GM18870 (cell line): ENCODE data around the gene SORBS2.

Experiments
- ATAC-seq: cut with Tn5 transposase; IDR thresholded peaks from one replicate; pipeline ENCODE4 v1.9.1; 2021; ENCODE audit warnings: moderate library complexity; ENCODE audit not compliant: unreplicated experiment

The SORBS2 gene

DNA sequence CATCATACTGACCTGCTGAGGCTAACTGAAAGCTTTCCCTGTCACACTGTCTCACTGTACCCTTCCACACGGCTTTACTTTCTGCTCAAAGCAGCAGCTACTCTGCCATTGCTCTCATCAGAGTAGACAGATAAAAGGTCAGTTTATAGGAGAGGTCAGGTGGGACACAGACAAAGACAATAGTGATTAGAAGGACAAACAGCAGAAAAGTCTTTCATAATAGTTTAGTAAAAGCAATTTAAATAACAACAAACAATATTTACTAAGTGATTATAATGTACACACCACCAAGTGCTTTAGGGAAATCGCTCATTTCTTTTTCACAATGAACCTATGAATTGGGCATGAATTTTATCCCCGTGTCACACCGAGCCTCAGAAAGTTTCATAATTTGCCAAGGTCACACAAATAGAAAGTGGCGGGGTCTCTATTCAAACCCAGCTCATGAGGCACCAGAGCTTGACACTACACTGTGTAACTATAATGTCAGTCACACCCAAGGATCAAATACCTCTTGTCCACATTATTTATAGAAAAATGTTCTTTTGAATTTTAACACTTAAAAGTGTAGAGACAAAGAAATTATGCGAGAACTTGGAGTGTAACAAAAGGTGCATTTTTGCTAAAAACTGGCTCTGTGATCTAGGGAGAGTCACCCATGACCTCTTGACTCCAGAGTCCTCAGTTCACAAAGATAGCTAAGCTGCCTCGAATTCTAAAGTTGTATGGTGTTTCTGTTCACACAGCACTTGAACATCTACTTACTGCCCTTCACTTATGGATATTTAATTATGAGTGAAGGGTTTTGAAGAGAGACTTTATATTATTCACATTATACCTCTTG lies 24.5 kb upstream of the SORBS2 start:
- ATAC-seq = no peak

DNA sequence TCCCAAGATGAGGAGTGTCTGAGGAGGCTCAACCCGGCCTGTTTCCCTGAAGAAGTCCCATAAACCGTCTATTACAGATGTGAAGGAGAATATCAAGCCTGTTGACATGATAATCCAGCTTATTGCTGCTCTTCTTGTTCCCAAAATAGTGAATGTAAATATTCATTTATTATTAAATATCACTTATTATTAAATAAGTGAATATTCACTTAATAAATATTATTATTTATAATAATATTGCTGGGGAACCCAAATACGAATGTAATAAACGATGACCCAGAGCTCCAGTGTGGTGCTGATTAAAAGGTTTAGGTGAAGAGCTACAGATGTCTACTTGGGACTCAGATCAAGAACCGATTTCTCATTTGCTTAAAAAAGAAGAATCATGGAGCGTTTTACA lies 23.8 kb upstream of the SORBS2 start:
- no peak for ATAC-seq

DNA sequence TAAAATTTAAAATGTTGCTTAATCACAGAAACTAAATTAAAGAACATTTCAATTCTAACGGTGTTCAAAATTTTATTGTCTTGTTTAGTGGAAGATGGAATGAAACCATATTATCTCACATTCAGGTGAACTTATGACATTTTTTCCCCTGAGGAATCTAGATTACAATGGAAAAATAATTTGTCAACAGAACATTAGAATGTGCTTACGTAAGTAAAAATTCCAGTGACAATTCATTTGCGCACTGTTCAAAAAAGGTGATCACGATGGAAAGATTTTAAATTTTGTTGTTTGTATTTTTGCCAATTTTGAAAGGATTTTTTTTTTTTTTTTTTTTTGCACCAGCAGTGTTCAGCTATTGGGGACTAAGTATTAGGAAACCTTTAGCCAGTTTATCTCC lies 23.3 kb upstream of the SORBS2 start:
- ATAC-seq = no peak

DNA sequence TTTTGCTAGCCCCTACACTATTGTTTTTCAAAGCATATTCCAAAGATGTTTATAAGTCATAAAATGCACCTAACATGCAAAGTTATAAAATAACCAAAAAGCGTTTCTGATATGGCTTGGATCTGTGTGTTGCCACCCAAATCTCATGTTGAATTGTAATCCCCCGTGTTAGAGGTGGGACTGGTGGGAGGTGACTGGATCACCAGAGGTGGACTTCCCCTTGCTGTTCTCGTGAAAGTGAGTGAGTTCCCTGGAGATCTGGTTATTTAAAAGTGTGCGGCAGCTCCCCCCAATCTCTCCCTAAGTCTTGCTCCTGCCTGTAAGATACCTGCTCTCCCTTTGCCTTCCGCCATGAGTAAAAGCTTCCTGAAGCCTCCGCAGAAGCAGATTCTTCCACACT lies 22.8 kb upstream of the SORBS2 start:
- ATAC-seq = no peak

DNA sequence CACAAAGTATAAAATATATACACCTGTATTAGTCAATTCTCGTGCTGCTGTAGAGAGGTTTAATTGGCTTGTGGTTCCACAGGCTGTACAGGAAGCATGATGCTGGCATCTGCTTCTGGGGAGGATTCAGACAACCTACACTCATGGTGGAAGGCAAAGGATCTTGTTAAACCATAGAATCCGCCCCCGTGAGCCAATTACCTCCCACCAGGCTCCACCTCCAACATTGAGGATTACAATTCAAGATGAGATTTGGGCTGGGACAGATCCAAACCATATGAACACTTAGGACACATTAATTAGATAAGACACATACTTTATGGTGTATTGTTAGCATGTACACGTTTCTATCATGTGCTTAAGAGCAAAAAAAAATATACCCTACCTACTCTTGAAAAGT lies 22.1 kb upstream of the SORBS2 start:
- ATAC-seq = no peak

DNA sequence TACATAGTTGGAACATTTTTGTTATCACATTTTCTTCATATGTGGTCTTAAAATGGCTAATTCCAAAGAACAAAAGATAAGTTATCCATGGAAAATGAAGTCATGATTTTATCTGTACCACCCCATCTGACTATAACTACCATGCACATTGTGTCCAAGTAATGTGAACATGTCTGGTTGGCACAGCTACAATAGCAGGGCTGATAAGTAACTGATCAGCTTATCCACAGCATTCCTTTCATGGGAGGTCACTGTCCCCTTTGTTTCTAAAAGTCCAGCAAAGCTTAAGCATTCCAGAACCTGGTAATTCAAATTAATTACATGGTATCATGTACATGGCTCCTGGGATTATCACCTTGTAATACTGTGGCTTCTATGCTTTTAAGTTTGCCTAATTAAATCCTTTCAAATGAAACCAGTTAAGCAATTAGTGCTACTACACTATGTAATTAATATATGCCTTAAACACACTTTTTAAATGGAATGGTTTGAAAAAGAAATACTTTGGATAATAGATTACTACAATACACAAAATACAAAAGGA lies 21.1 kb upstream of the SORBS2 start:
- no peak for ATAC-seq

DNA sequence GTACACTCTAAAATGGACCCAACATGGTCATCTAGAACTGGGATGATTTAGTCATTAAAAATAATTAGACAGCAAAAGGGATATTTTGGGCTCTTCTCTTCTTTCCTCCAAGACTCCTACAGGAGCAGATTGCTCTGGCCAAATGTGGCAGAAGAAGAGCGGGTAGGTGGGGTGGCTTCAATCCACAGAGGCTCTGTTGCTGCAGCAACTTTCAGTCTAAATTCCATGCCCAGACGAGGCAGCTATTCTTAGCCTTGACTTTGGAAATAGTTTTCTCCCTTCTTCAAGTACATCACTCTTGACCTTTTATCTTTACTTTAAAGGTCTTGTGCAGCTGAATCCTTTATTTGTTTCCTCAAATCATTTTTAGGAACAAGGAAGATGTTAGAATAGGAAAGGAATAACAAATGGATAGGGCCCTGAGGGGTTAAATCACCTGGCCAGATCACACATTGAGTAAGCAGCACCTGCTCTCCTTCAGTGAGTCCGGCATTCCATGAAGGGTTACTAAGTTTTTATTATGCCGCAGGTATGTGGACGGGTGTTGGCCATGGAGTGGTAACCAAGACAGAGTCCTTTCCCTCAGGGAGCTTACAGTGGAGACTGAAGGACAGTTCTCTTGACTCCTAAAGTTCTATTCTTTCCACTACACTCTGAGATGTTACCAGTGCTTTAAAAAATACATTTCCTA lies 19.3 kb upstream of the SORBS2 start:
- ATAC-seq = no peak

DNA sequence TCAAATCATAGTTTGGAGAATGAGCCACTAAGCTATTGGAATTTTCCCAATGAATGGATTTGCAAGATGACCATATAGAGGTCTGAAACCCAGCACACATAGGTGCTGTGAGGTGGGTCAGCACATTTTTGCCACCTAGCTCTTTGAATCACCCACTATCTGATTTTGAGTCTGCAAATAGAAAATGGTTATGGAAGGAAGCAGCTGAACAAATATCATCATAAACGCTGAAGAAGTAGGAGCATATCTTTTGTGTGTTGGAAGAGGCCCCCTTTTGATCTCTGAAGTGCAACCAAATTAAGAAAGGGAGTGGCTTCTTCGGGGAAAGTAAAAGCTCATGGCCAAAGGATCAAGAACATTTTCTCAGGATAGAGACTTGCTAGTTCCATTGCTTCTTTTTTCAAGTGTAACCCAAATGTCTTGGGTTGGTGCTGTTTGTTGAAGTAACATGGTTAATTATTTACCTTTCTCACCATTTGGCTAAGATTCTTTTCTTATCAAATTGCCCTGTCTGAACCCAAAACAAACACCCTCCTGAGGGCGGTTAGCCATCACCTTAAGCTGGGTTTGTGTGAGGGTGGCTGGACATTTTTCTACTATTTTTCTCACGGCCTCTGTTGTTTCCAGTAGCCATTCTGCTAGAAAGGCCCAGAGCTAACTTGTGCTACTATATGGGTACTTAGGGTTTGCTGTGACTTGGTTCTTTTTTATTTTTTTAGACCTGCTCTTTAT lies 18.4 kb upstream of the SORBS2 start:
- no peak for ATAC-seq

DNA sequence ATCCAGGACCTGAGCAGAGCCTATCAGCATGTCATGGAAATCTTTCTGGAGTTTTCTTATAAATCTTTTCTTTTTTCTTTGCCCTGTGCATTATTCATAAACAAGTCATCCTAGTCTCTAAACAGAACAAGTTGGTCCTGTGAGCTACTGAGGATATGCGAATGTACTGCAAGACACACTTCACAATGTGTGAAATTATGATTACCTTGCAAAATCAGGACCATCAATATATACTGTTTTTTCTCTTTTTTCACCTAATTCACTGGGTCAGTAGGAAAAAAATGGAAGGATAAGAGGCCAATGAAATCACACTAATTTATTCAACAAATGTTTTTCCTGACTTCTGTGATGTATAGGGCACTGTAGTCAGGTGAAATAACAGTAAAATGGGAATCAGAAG lies 14.4 kb upstream of the SORBS2 start:
- no peak for ATAC-seq

DNA sequence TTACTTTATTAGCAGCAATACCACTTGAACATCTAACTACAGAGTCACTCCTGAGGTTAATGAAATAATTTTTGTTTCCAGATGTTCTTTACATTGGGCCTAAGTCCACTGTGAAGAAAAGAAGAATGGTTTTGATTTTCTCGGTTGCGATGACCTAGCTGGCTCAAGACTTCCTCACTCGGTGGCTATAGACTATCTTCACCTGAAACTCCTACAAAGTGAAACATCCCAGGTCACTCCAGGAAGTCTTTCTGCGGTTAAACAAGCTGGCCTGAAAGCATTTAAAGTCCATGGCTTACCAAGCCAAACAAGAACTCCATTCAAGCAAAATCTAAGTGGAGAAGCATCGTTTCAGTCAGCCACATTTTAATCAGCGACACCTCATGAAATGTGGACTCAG lies 13.7 kb upstream of the SORBS2 start:
- no peak for ATAC-seq

DNA sequence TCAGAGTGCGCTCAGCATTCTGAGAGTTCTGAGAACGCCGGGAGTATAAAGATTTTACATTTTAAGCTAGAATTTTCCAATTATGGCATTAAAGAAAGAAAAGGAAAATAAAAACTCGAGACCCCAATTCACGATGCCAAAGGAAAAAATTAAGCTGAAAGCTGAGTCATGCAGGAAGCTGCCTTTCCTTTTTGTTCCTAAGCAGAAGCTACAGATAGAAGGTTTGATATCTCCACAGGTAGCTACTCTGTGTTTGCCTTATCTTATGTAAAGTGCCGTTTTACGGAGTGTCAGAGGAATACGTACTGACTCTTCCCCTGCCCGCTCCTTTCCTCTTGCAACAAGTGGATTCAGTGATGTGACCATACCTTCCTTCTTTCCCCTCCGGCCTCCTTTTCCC lies 10.8 kb upstream of the SORBS2 start:
- ATAC-seq = no peak

DNA sequence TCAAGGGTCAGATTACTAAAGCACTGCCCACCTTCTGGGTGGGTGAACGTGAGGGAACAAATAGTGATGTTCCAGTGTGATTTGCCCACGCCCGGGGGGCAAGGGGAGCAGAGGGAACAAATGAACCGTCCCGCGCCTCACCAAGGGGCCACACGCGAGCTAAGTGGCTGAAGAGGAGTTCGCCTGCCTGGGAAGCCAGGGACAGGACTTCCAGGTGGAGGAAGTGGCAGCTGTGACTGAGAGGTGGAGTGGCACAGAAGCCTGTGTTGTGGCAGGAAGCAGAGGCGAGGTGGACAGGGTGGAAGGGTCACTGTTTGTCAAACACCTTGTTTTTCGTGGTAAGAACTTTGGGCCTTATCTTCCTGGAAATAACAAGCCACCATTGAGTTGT lies 9.0 kb upstream of the SORBS2 start:
- no peak for ATAC-seq

DNA sequence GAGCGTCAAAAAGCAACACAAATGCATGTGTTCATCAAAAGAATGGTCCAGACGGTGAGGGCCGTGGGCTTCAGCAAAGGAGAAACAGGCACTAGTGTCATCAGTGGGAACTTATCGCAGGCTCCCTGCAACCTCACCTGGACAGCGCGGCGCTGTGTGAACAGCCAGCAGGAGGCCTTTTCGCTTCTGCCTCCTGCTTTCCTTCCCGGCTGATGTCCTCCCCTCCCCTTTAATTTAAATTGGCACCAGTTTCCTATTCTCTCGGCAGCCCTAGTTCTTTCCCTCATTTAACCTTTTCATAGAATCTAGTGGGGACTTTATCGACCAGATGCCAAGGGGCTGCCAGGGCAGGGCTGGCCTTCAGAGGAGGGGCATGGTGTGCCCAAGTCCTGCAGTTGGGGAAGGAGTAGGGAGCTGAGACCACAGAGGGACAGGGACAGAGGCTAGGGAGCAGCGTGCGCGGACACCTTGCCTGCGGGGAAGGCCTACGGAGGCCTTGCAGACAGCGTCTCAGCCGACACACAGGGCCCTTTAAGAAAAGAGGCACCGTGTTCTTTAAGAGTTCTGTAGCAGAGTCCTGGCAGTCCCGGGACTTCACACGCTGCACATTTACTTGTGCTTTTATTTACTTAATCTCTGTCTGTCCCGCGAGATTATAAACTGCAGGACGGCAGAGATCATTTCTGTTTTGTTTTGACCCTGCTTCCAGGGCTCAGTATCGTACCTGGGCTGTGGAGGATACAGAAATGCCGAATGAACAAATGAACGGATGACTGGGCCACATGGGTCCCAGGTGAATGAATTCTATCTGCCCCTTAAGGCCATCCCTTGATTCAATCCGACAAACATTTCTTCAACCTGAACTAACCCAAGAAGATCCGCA lies 8.4 kb upstream of the SORBS2 start:
- no peak for ATAC-seq

DNA sequence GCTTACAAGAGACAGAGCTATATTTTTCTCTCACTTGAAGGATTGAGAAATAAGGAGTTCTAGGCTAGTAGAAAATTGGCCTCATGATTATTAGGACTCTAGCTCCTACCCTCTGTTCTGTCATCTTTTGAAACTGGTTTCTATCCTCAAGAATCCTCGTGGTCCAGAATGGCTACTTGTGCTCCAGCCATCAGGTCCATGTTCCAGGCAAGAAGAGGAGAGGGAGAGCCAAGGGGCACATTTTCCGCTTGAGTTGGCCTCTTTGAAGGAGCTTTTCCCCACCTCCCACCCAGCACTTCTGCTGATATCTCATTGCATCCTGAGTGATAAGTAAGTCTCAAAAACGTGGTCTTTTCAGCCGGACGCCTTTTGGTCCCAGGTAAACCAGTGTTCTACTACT lies 7.2 kb upstream of the SORBS2 start:
- ATAC-seq = no peak

DNA sequence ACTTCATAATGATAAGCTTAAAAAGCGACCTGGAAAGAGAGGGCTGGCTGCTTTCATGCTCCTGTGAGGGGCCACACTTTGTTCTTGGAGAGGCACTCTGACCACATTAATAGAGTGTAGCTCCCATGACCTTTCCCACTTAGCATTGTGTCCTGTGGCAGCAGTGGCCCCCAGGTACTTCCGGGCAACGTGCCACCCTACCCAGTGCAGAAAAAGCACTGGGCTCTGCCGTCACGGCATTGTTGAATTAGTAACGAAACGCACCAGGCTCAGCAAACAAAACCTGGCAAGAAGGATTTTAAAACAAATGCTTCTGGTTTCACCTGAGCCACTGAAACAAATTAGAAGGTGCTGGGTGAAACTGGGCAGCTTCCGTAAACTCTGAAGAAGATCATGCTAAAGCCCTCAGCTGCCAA lies 5.4 kb upstream of the SORBS2 start:
- ATAC-seq = no peak

DNA sequence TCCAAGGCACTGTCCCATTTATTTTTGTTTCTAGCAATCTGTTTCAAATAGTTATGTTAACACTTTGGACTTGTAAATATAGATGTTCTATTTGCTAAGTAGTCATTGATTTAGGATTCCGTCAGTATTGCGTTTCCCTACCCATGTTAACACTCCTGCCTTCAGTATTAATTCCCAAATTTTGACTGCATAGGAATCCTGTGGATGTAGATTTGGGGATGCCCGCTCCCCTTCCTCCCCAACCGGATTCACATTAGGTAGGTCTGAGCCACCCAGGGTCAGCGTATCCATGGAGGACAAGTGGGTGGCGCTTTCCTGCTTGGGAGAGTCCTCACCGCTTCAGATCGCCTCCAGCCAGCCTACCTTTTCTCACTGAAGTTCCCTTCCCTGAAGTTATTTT lies 1.1 kb upstream of the SORBS2 start:
- ATAC-seq = no peak

DNA sequence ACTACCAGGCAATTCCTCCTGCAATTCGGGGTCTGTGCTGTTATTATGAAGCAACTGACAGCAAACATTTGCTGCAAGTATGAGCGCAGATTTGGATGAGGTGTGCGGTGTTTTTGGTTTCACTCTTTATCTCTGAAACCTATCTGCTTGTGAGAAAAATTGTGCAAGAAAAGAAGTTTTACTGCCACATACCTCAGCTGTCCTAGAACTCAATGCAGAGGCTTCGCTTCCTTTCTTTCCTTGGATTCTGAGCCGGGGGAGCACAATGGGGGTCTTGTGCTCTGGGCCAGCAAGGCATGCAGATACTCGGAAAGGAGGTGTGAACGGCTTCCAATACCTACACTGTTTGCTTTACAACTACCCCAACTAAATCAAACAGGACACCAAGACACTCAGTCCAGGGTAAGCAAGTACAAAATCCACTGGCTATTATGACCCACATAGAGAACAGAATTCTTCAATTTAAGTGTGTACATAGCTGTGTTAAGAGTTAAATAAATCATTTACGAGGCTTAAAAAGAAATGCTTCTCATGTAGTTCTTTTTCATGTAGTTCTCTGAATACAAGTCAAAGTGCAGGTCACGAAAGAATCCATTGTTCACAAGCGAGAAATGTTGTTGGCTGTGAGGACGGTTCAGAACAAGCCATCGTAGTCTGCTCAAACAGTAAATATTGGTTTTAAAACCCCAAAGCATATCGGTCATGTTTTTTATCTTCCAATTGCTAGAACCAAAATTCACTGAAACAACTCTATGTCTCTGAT lies 1.1 kb downstream of the SORBS2 start:
- ATAC-seq = no peak

DNA sequence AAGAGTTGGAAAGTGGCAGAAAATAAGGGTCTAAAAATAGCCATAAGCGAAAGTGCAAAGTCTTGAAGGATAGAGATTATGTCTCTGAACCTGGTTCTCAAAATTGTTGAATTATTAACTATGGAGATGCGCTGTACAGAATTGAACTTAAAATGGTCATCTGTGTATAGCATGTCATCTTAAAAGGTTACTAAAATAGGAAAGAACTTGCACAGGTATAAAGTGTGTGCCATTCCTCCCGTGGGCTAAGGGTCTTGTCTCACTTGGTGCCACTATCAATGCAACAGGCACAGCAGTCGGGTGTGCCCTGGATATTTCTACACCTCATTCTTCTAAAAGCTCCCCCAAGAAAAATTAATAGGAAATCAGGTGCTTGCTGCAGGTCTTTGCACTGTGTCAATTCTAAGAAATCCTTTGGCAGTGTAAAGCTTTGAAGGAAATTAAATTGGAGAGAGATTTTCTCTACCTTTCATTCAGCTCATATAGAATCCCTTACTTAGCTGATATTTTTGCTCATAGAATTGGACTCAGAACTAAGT lies 2.4 kb downstream of the SORBS2 start:
- no peak for ATAC-seq

DNA sequence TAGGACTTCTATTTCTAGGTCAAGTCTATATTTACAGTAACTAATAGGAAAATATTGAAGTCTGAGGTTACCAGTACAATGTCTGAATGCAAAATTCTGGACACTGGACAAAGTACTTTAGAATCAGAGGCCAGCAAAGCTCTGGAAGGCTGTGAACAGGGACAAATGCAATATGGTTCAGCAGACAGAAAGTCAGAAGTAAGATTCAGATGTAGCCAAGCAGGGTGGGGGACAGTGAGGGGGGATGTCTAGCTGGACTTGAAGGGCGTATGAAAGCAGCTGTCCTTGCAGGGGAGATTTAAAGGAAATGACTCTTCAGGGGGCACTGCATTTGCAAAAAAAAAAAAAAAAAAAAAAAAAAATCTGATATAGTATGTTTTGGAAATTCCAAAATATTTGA lies 2.9 kb downstream of the SORBS2 start:
- no peak for ATAC-seq

DNA sequence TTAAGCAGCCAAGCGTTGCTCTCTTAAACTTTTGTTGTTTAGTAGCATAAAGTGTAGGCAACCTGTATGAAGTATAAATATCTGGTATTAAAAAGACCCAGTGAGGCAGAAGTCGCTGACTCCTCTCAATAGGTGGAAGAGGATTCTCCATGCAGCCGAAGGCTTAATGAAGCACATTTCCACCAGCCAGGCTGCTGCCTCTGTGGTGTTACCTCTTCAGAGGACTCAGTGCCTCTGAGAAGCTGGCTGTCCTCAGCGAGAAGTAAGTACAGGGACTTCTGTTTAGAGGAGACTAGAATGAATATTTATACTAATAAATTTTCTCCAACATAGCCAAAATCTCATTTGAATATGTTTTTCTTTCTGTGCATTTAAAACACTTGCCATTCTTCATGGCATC lies 6.0 kb downstream of the SORBS2 start:
- no peak for ATAC-seq
